22Rv1 (cell line): ENCODE measurements around the gene TAOK1.

Experiments used
- H3K27ac ChIP-seq: fragments of 450-650 bp; 2 replicates; pipeline ENCODE4 v1.5.1; 2017
- ZFX ChIP-seq: fragments of 450-650 bp; IDR thresholded peaks from 2 replicates; pipeline ENCODE4 v1.6.1; 2017; ENCODE audit warnings: antibody characterized with exemption, borderline replicate concordance
- TF ChIP-seq, protein P1 (sequence below): fragments of 450-650 bp; IDR thresholded peaks from 2 replicates; pipeline ENCODE4 v1.5.1; 2017; ENCODE audit warnings: mild to moderate bottlenecking

TAOK1 gene

GRCh38 chr17:29347831-29348629 is 42.1 kb upstream of the TAOK1 start:
- no peak for TF ChIP-seq ZFX
- TF ChIP-seq, protein P1, sequence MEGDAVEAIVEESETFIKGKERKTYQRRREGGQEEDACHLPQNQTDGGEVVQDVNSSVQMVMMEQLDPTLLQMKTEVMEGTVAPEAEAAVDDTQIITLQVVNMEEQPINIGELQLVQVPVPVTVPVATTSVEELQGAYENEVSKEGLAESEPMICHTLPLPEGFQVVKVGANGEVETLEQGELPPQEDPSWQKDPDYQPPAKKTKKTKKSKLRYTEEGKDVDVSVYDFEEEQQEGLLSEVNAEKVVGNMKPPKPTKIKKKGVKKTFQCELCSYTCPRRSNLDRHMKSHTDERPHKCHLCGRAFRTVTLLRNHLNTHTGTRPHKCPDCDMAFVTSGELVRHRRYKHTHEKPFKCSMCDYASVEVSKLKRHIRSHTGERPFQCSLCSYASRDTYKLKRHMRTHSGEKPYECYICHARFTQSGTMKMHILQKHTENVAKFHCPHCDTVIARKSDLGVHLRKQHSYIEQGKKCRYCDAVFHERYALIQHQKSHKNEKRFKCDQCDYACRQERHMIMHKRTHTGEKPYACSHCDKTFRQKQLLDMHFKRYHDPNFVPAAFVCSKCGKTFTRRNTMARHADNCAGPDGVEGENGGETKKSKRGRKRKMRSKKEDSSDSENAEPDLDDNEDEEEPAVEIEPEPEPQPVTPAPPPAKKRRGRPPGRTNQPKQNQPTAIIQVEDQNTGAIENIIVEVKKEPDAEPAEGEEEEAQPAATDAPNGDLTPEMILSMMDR, result no peak
- no peak overlapping the region for H3K27ac ChIP-seq

- no peak for TF ChIP-seq ZFX
- TF ChIP-seq, protein P1, result no peak
These were observed 40.8 kb upstream of the TAOK1 start for GRCh38 chr17:29349409-29349808.

GRCh38 chr17:29352146-29352545 is 38.0 kb upstream of the TAOK1 start:
- H3K27ac ChIP-seq, result no peak overlapping the region
- TF ChIP-seq ZFX, result no peak
- TF ChIP-seq, protein P1, result no peak

More at GRCh38 chr17:29349409-29349808, 40.8 kb upstream of the TAOK1 start:
- H3K27ac ChIP-seq, result no peak overlapping the region

DNA sequence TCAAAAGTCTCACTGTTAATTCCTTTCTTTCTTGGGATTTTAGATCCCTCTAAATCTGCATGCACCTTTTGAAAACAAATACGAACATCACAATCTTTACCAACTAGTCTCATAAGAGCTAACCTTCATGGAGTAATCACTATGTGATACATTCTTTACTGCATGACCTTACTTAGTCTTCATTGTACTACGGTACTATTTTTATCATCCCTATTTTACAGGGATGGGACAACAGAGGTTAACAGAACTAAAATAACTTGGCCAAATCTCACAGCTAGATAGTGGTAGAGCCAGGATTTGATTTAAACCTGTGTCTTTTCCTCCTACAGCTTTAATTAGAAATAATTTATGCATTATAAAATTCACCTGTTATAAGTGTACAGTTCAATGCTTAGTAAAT is 32.9 kb upstream of the TAOK1 start:
- no peak overlapping the region for H3K27ac ChIP-seq
- TF ChIP-seq, protein P1, result no peak
- no peak for TF ChIP-seq ZFX

DNA sequence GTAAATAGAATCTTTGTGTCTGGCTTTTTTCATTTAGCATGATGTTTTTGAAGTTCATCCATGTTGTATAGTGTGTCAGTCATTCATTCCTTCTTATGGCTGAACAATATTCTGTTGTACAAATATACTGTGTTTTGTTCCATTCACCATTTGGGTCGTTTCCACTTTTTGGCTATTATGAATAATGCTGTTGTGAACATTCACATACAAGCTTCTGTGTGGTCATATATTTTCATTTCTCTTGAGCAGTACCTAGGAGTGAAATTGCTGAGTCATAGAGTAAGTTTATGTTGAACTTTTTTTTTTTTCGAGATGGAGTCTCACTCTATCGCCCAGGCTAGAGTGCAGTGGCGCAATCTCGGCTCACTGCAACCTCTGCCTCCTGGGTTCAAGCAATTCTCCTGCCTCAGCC is 32.3 kb upstream of the TAOK1 start:
- H3K27ac ChIP-seq, result no peak overlapping the region
- TF ChIP-seq, protein P1, result no peak
- no peak for TF ChIP-seq ZFX

GRCh38 chr17:29358416-29358815 is 31.7 kb upstream of the TAOK1 start:
- no peak for TF ChIP-seq ZFX
- TF ChIP-seq, protein P1, result no peak
- H3K27ac ChIP-seq, result no peak overlapping the region

DNA sequence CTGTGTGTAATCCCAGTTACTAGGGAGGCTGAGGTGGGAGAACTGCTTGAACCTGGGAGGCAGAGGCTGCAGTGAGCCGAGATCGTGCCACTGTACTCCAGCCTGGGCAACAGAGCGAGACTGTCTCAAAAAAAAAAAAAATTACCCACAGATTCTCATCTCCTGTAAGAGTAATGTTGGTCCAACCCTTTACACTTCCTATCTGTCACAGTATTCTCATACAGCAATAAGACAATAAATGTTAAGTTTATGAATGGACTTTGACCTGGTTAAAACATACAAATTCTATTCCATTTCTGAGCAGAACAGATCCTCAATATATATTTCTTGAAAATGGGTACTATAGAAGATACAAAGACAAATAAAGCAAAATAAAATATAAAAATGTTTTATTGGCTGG is 30.4 kb upstream of the TAOK1 start:
- TF ChIP-seq, protein P1, result no peak
- TF ChIP-seq ZFX, result no peak
- H3K27ac ChIP-seq, result no peak overlapping the region
